Lower leg skin (tissue), 3 donors: Measurements from ENCODE around the gene OBP2A.
"Not testable (repeated sequence)": the region's sequence is repeated elsewhere in the genome, so short reads cannot be mapped to it uniquely, and the experiment has no call there.

Source experiments
- POLR2A ChIP-seq, 2 donors: fragments of 450-650 bp; IDR thresholded peaks; one replicate each; pipeline ENCODE4 v1.6.1; 2016 to 2017; ENCODE audit warnings: antibody characterized with exemption in 2 of 2, mild to moderate bottlenecking in 1 of 2, moderate library complexity in 1 of 2
- TF ChIP-seq, protein P1 (sequence below), 3 donors: fragments of 450-650 bp; IDR thresholded peaks; one replicate each; pipeline ENCODE4 v1.5.1; 2016; ENCODE audit warnings: antibody characterized with exemption in 3 of 3, mild to moderate bottlenecking in 3 of 3, moderate library complexity in 2 of 3

DNA sequence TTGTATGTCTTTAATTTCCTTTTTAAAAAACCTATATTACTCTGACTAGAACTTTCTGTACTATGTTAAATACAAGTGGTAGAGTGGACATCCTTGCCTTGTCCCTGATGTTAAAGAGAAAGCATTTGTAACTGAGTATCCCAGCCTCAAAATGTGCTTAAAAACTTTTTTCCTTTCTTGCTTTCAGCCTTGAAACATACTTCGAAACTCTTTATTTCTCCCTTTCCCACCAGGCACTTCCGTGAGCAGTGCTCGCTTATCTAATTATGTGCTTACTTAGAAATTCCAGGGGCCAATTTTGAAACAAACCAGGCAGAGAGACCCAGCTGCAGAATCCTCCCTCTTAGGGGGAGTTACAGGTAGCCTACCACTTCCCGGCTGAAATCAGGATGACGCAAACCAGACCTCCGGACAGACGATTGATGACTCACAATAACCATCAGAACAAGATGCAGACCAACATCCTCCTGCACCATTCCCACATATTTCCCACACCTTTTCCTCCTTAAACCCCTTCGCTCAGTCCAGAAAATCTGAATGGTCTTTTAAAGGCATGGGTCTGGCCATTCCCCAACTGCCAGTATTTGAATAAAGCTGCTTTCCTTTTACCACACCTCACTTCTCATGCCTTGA, 2.5 kb upstream of the OBP2A start:
- TF ChIP-seq, protein P1, sequence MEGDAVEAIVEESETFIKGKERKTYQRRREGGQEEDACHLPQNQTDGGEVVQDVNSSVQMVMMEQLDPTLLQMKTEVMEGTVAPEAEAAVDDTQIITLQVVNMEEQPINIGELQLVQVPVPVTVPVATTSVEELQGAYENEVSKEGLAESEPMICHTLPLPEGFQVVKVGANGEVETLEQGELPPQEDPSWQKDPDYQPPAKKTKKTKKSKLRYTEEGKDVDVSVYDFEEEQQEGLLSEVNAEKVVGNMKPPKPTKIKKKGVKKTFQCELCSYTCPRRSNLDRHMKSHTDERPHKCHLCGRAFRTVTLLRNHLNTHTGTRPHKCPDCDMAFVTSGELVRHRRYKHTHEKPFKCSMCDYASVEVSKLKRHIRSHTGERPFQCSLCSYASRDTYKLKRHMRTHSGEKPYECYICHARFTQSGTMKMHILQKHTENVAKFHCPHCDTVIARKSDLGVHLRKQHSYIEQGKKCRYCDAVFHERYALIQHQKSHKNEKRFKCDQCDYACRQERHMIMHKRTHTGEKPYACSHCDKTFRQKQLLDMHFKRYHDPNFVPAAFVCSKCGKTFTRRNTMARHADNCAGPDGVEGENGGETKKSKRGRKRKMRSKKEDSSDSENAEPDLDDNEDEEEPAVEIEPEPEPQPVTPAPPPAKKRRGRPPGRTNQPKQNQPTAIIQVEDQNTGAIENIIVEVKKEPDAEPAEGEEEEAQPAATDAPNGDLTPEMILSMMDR (IDR thresholded peaks at IDR 0.05) = not testable (repeated sequence)
- not testable (repeated sequence) for TF ChIP-seq POLR2A (IDR thresholded peaks at IDR 0.05)
